GM12873 (cell line): Measurements from ENCODE around the gene KLK10.

ENCODE experiments used
- CTCF ChIP-seq: IDR thresholded peaks from 2 replicates; pipeline ENCODE4 v1.5.1; 2012; ENCODE audit warnings: low read depth, mild to moderate bottlenecking, moderate library complexity, low read length, control low read depth; ENCODE audit not compliant: insufficient read depth; ENCODE audit errors: missing control alignments

The KLK10 gene

GRCh38 chr19:51059715-51060114 lies 40.2 kb upstream of the KLK10 start:
- no peak for TF ChIP-seq CTCF

GRCh38 chr19:51055866-51056265 lies 36.4 kb upstream of the KLK10 start:
- TF ChIP-seq CTCF, result no peak

- no peak for TF ChIP-seq CTCF
These were observed 27.5 kb upstream of the KLK10 start for GRCh38 chr19:51047031-51047335.

- TF ChIP-seq CTCF, result no peak
These were observed 24.8 kb upstream of the KLK10 start for GRCh38 chr19:51044327-51044726.

- TF ChIP-seq CTCF, result no peak
These were observed 24.0 kb upstream of the KLK10 start for GRCh38 chr19:51043497-51043896.

- no peak for TF ChIP-seq CTCF
These were observed 20.6 kb upstream of the KLK10 start for GRCh38 chr19:51040151-51040550.

- TF ChIP-seq CTCF, result no peak
These were observed 17.0 kb upstream of the KLK10 start for GRCh38 chr19:51036519-51036918.

GRCh38 chr19:51034704-51035103 lies 15.2 kb upstream of the KLK10 start, which contains the start of gene KLK12:
KLK12 (minus strand) TSS chr19:51035002; CDS start chr19:51034621, 381 bp downstream.
- TF ChIP-seq CTCF, result no peak
